ENCODE measurements around the gene TMEM132A.
A peak's percentile ranks its signal among the peaks of the same experiment; 100 is the strongest.
"Not testable (repeated sequence)": the region's sequence is repeated elsewhere in the genome, so short reads cannot be mapped to it uniquely, and the experiment has no call there.

TMEM132A gene

DNA sequence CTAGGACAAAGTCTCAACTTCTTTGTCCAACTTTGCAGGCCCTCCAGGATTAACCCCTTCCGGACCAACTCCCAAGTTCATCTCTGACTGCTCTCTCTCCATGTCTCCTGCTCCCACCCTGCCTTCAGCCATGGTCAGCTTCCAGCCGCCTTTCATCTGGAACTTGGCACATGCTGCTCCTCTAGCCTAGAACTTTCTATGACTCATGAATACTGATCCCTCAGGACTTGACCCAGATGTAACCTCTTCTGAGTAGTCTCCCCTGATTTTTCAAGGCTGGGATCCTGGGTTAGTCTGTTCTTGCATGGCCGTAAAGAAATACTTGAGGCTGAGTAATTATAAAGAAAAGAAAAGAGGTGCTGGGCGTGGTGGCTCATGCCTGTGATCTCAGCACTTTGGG is 32.9 kb downstream of the TMEM132A start:
- DNase-seq (ENCODE audit: low spot score) = no peak

DNA sequence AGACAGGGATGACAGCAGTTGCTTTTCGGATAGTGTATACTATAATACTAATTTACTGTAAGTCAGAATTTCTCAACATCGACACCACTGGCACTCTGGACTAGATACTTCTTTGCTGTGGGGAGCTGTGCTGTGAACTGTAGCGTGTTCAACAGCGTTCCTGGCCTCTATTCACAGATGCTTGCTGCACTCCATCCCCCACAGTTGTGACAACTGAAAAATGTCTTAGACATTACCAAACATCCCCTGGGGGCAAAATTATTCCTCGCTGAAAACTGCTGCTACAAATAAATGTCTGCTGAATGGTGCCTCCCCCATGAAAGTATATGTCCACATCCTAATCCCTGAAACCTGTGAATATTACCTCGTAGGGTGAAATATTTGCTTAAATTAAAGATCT is 35.2 kb downstream of the TMEM132A start:
- no peak for DNase-seq (ENCODE audit: low spot score)

GRCh38 chr11:60960405-60960804 is 36.1 kb downstream of the TMEM132A start:
- DNase-seq (ENCODE audit: low spot score) = no peak

- DNase-seq (ENCODE audit: low spot score) = no peak
Observed at GRCh38 chr11:60964801-60965200, 40.5 kb downstream of the TMEM132A start.

GRCh38 chr11:60966890-60967289 is 42.6 kb downstream of the TMEM132A start:
- DNase-seq (ENCODE audit: low spot score) = no peak

DNA sequence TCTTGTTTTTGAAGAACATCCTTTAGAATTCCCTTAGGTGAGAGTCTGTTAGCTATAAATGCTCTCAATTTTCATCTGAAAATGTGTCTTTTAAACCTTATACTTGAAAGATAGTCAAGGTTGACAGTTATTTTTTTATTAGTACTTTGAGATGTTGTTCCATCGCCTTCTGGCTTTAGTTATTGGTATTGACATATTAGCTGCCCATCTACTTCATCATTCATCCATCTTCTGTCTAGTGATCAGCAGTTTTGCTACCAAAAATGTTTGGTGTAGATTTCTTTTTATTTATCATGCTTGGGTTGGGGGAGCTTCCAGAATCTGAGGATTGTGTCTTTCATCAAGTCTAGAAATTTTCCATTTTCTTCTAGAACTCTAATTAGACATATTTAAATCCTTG is 44.0 kb downstream of the TMEM132A start:
- no peak for DNase-seq (ENCODE audit: low spot score)

DNA sequence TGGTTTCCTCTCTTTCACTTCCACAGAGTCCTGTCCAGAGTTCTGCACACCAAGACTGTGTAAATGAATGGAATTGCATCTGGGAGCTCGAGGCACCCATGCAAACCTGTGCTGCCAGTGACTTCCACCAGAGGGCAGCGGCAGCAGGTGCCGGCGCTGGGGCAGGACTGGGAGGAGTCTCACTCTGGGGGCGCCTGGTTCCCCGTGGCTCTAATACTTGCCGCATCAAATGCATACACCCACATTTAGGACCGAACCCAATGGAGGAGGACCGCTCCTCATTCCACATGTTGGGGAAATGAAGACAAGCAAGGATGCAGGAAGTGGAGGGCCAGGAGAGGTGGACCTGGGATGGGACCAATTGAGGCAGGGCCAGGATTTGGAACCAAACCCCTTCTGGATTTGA is 46.1 kb downstream of the TMEM132A start:
- DNase-seq (ENCODE audit: low spot score) = peak; percentile 86

DNA sequence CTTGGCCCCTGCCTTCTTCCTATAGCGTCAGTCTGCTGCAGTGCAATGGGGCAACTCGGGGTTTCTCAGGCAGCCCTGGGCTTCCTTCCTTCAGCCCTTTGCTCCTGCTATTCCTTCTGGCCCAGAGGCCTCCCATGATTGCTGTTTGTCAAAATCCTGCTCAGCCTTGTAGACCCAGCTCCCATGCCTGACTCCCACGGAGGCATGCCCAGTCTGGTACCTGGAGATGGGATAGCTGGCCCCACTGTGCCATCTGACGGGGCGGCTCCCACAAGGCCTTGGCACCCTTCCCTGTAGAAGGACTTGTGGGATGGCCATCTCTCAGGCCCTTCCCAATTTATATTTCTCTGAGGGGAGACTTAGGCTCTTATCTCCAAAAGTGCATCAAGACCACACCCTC is 46.6 kb downstream of the TMEM132A start:
- no peak for DNase-seq (ENCODE audit: low spot score)

DNA sequence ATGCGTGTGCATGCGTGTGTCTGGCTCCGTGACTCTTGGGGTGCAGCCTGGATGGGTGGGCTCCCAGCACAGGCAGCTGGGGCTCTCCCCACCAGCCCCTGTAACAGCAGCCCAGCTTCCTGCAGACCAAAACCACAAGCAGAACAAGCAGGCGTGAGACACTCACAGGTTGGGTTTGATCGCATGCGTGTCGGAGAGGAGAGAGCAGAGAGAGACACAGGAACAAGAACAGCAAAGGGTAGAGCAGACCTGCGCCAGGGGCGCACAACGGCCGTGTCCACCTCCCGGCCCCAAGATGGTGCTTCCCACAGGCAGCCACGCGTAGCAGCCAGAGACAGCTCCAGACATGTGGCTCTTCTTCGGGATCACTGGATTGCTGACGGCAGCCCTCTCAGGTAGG is 47.3 kb downstream of the TMEM132A start, which contains the start of gene CD6:
Gene CD6, plus strand, starts transcription at position 161 of the 400 bp plus-strand sequence. Its CDS starts 186 bp downstream, at position 347.
- DNase-seq (ENCODE audit: low spot score) = no peak

GRCh38 chr11:60972182-60973030 is 48.1 kb downstream of the TMEM132A start:
- no peak for DNase-seq (ENCODE audit: low spot score)

- no peak for DNase-seq (ENCODE audit: low spot score)
Observed at GRCh38 chr11:60973699-60974098, 49.4 kb downstream of the TMEM132A start.

GRCh38 chr11:60974316-60974715 is 50.1 kb downstream of the TMEM132A start:
- DNase-seq (ENCODE audit: low spot score) = not testable (repeated sequence)

DNA sequence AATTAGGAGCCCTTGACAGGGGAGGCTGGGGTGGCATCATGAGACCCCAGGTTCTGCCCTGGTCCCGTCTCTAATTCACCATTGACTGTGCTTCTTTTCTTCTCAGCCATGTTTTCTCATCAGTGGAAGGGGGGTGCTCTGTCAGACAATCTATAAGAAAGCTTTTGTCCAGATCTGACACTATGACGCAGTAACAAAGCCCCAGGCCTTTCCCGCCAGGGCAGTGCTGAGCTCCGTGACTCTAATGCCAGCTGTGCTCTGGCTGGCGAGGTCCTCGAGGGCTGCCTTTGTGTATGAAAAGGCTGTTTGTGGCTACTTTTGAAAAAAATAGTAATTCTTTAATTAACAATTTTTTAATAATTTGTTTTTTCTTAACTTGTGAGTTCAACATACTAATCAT is 50.5 kb downstream of the TMEM132A start:
- no peak for DNase-seq (ENCODE audit: low spot score)

DNA sequence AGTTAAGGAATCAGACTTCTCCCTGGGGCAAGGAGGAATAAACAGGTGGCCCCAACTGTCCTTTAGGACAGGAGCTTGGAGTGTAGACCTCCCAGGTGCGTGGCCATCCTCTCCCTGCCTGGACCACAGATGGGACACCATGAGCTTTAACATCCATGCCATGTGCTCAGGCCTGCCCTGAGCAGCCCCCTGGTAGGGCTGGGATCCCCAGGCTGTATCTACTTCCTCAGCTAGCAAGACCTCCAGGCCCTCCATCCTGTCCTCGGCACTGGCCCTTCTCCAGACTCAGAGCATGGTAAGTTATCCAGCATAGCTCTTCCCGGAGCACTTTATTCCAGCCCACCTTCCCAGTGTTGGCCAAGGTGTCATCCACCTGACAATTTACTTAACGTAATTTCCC is 53.0 kb downstream of the TMEM132A start:
- no peak for DNase-seq (ENCODE audit: low spot score)

- DNase-seq (ENCODE audit: low spot score) = no peak
Observed at GRCh38 chr11:60977836-60978235, 53.6 kb downstream of the TMEM132A start.

GRCh38 chr11:60978546-60979380 is 54.5 kb downstream of the TMEM132A start:
- DNase-seq (ENCODE audit: low spot score) = no peak

DNA sequence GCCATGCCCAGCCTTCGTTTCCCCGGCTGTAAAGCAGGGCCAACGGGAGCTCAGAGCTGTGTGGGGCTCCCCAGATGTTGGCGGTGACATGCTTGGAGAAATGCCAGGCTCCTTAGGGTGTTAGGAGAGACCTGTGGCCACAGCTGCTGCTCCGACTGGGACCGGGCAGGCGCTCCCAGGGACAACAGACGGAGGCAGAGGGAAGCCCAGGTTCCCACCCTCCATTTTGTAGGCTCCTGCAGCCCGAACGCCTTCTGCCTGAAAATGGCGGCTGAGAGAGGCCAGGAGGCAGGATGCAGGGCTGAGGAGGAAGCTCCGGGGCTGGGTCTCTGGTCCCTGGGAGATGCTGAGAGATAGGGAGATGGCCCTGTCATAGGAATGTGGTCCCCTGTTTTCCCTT is 57.3 kb downstream of the TMEM132A start:
- no peak for DNase-seq (ENCODE audit: low spot score)

DNA sequence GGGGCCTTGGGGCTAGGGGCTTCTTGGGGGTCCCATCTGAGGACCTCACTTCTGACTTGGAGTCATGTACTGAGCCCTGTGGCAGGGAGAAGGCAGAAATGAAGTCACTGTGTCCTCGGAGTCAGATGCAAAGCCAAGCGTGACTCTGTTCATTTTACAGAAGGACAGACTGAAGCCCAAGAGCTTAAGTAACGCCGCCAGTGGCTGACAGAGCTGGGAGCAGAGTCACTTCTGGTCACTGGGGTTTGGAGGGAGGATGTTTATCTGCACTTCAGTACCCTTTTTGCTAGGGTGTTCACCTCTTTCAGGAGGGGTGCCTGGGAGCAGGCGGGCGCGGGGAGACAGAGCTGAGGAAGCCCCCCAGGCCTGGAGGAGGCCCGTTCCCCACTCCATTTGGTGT is 57.9 kb downstream of the TMEM132A start:
- no peak for DNase-seq (ENCODE audit: low spot score)

DNA sequence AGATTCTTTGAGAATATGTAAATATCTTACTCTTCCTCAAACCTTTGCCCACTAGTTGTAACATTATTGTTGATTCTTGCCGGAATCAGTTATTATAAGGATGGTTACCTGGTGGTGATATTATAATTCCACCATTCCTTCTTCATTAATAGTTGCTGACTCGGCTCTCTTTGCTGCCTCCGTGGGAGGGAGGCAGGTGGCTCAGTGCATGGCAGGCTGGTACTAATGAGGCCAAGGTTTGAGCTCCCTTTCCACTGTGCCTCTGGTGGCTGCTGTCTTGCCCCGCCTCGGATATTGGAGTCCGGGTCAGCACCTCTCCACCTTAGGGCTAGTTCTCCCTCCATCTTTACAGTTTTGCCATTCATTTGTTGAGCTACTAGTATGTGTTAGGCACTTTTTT is 59.9 kb downstream of the TMEM132A start:
- no peak for DNase-seq (ENCODE audit: low spot score)

DNA sequence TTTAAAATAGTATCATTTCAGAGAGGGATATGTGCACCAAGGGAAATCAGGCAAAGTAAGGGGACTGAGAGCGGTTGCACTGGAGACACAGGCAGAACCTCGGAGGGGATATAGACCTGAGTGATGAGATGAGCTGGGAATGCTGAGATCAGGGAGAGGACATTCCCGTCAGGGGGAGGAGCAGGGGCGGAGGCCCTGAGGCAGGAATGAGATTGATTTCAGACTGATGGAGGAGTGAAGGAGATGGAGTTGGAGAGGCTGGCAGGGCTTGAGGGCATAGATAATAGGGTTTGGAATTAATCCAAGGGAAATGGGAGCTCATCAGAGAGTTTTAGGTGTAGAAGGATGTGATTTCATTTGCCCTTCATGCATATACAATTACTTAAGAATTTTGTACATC is 60.4 kb downstream of the TMEM132A start:
- no peak for DNase-seq (ENCODE audit: low spot score)

- DNase-seq (ENCODE audit: low spot score) = no peak
Observed at GRCh38 chr11:60985501-60985900, 61.2 kb downstream of the TMEM132A start.

- DNase-seq (ENCODE audit: low spot score) = no peak
Observed at GRCh38 chr11:60985991-60986915, 62.0 kb downstream of the TMEM132A start.
